PFSK-1 (cell line): Measurements from ENCODE around the gene CEP120.

ENCODE experiments used
- POLR2AphosphoS5 ChIP-seq: IDR thresholded peaks from 2 replicates; pipeline ENCODE4 v1.6.1; 2012; ENCODE audit warnings: low read depth, mild to moderate bottlenecking, control low read depth, low read length, moderate library complexity
- SIN3A ChIP-seq: IDR thresholded peaks from 2 replicates; pipeline ENCODE4 v1.6.1; 2012; ENCODE audit warnings: mild to moderate bottlenecking, low read length, moderate library complexity, borderline replicate concordance; ENCODE audit not compliant: insufficient read depth
- TAF1 ChIP-seq: IDR thresholded peaks from 2 replicates; pipeline ENCODE4 v1.6.1; 2012; ENCODE audit warnings: low read length, control low read depth, borderline replicate concordance; ENCODE audit not compliant: insufficient read depth
- TF ChIP-seq, protein P1 (sequence below), 2 experiments: IDR thresholded peaks; 2 replicates each; pipeline versions ENCODE4 v1.6.1 to v1.8.0; 2011 to 2012; ENCODE audit warnings: low read depth in 2 of 2, low read length in 2 of 2, control low read depth in 1 of 2, inconsistent platforms in 1 of 2, mild to moderate bottlenecking in 1 of 2, moderate library complexity in 1 of 2; ENCODE audit not compliant: insufficient read depth in 1 of 2

DNA sequence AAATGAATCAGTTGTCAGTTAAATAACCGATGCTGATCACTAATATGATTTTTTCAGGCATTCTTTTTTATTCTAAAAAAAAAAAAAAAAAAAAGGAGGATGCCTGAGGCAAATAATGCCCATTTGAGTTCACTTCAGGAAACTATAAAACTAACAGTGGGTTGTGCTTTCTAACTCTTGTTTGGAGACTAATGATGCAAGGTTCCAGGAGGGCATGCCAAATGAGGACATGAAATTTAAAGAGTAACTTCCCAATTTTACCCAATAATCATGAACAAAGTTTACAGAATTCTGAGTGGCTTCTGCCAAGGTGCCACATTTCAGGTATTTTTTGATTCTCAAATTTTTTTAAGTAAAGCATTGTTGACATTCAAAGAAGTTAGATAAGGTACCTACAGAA, 41.0 kb downstream of the CEP120 start:
- TF ChIP-seq TAF1 (no peak), POLR2AphosphoS5 (no peak), SIN3A (no peak)
- TF ChIP-seq, protein P1, sequence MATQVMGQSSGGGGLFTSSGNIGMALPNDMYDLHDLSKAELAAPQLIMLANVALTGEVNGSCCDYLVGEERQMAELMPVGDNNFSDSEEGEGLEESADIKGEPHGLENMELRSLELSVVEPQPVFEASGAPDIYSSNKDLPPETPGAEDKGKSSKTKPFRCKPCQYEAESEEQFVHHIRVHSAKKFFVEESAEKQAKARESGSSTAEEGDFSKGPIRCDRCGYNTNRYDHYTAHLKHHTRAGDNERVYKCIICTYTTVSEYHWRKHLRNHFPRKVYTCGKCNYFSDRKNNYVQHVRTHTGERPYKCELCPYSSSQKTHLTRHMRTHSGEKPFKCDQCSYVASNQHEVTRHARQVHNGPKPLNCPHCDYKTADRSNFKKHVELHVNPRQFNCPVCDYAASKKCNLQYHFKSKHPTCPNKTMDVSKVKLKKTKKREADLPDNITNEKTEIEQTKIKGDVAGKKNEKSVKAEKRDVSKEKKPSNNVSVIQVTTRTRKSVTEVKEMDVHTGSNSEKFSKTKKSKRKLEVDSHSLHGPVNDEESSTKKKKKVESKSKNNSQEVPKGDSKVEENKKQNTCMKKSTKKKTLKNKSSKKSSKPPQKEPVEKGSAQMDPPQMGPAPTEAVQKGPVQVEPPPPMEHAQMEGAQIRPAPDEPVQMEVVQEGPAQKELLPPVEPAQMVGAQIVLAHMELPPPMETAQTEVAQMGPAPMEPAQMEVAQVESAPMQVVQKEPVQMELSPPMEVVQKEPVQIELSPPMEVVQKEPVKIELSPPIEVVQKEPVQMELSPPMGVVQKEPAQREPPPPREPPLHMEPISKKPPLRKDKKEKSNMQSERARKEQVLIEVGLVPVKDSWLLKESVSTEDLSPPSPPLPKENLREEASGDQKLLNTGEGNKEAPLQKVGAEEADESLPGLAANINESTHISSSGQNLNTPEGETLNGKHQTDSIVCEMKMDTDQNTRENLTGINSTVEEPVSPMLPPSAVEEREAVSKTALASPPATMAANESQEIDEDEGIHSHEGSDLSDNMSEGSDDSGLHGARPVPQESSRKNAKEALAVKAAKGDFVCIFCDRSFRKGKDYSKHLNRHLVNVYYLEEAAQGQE (IDR thresholded peaks at IDR 0.05; ENCODE audit: insufficient read depth in 1 of 2, low read depth in 2 of 2, low read length in 2 of 2) = no peak
